Right atrium auricular region (tissue), 2 donors: ENCODE measurements around the gene IRAG1. TPM values are rescaled to one million over a fixed set of nuclear protein-coding genes. Genes with fewer than 3 reads are reported as not detected.

Experiments
- DNase-seq: peaks from one replicate; pipeline ENCODE4 v3.0.0-alpha.2; 2019; ENCODE audit warnings: low spot score
- H3K27ac ChIP-seq, 2 donors: fragments of 200-600 bp; sonication (generic); 1 replicate in 1 of 2; 2 replicates in 1 of 2; pipeline ENCODE4 v1.5.1; 2016 to 2019
- H3K27me3 ChIP-seq, 2 donors: fragments of 200-600 bp; sonication (generic); one replicate each; pipeline versions ENCODE4 v1.5.1 to v1.6.0; 2017 to 2019
- H3K36me3 ChIP-seq: fragments of 200-600 bp; sonication (generic); one replicate; pipeline ENCODE4 v1.5.1; 2016
- H3K4me1 ChIP-seq, 2 donors: fragments of 200-600 bp; sonication (generic); one replicate each; pipeline versions ENCODE4 v1.5.1 to v1.6.0; 2017 to 2019
- H3K4me3 ChIP-seq, 2 donors: fragments of 200-600 bp; sonication (generic); 1 replicate in 1 of 2; 2 replicates in 1 of 2; pipeline ENCODE4 v1.5.1; 2017 to 2019; ENCODE audit warnings: mild to moderate bottlenecking in 1 of 2, moderate library complexity in 1 of 2
- H3K9me3 ChIP-seq, 2 donors: fragments of 200-600 bp; sonication (generic); one replicate each; pipeline ENCODE4 v1.5.1; 2019
- CTCF ChIP-seq, 2 donors: fragments of 200-600 bp; sonication (generic); IDR thresholded peaks; one replicate each; pipeline ENCODE4 v1.5.1; 2019; ENCODE audit warnings: antibody characterized with exemption in 2 of 2
- total RNA-seq, 2 donors: library from RNA; depleted of rRNA; stranded (reverse); fragments of >200 nt; gene quantifications; one replicate each; pipeline ENCODE4 v1.1.0, GENCODE V29; 2016

IRAG1 gene
- total RNA-seq, 2 donors from 2014 or later = 4.6 to 10.9 TPM

DNA sequence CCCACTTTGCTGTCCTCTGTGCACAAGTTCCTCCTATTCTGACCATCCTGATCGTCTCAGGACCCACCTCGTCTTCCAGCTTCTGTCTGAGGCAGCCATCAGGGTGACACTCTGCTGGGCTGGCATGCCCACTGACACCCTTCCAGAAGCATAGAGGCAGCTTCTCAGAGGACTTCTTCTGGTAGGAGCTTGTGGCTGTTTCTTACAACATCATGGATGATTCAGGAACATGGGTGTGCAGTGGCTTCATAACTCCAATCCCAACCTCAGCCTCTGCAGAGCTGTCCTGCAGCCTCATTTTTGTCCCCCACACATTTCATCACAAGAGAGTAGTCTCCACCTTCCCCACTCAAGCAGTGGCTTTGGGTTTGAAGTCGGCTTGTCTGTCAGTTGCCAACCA, 36.6 kb upstream of the IRAG1 start:
- no peak for TF ChIP-seq CTCF (IDR thresholded peaks at IDR 0.05)
- no peak overlapping the region for H3K4me3 ChIP-seq
- DNase-seq = no peak
- peaks cover 0 to 1% of the 10 kb centered on the region in 2 donors for H3K4me1 ChIP-seq
- H3K36me3 ChIP-seq = no peaks in the 10 kb centered on the region
- no peaks in the 10 kb centered on the region for H3K27me3 ChIP-seq
- H3K27ac ChIP-seq = no peak overlapping the region
- no peaks in the 10 kb centered on the region for H3K9me3 ChIP-seq

DNA sequence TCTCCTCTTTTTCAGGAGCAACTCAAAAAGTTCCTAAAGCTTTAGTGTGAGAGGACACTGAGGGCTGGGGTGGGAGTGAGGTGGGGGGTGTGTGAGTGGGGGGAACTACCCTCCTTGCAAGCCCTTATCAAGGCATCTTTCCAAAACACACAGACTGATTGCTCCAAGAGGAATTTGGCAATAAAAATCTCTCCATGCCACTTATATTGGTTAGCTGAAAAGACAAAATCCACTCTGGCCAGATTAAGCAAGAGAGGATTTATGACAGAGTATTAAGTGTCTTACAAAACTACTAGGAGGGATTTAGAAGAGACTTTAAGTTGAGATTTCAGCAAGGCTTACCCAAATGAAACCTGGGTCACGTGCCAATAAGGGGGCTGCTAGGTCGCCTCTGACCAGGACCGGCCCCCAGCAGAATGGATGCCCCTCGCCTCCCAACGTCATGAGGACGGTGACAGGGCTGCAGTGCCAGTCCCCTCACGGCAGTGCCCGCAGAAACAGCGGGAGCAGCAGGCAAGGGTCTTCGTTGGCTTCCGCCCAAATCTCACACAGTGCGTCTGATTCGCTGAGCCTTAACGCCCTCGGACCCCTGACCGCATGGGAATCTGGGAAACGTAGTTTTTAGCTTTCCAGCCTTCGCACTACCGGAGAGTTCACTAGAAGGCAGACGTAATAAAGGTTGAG, 35.4 kb upstream of the IRAG1 start:
- Histone ChIP-seq H3K36me3 (no peaks in the 10 kb centered on the region), H3K4me1 (no peaks in the 10 kb centered on the region), H3K27ac (no peak overlapping the region), H3K9me3 (no peaks in the 10 kb centered on the region), H3K27me3 (no peaks in the 10 kb centered on the region), H3K4me3 (no peak overlapping the region)
- TF ChIP-seq CTCF (IDR thresholded peaks at IDR 0.05) = no peak
- no peak for DNase-seq

GRCh38 chr11:10728154-10728553, 34.6 kb upstream of the IRAG1 start:
- Histone ChIP-seq H3K4me3 (no peak overlapping the region), H3K27me3 (no peaks in the 10 kb centered on the region), H3K36me3 (no peaks in the 10 kb centered on the region), H3K9me3 (no peaks in the 10 kb centered on the region), H3K27ac (no peak overlapping the region), H3K4me1 (no peaks in the 10 kb centered on the region)
- DNase-seq = no peak
- TF ChIP-seq CTCF (IDR thresholded peaks at IDR 0.05) = no peak

DNA sequence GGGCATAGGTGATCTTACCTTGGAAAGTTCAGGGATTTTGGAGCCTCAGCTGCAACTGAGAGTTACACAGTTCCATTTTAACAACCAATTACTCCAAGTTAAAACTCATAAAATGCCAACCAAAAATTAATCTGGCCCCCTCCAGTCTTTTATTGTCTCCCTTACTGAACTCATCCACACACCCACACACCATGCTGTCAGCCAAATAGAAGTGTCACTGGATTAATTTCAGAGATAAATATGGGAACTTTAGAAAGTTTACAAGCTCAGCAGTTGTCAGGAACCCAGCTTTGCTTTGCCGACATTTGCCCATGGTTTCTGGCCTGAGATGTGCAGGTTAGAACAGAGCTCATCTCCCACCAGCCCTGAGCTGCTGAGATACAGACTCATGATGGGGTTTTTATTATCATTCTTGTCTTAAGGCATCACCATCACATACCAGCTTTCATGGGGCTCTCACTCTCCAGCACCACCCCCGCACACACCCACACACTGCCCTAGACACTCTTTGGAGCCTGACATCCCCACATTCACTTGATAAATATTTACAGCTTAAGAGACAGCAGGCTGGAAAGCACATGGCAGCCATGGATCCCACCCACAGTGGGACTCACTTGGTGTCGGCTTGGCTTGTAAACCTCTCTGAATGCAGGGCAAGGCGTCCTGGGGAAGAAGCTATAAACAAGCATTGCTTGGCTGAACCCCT, 33.7 kb upstream of the IRAG1 start:
- Histone ChIP-seq H3K27ac (peak overlapping the region; percentile 31 to 48), H3K9me3 (no peaks in the 10 kb centered on the region), H3K4me3 (no peak overlapping the region), H3K36me3 (no peaks in the 10 kb centered on the region), H3K27me3 (no peaks in the 10 kb centered on the region), H3K4me1 (no peaks in the 10 kb centered on the region)
- DNase-seq = no peak
- no peak for TF ChIP-seq CTCF (IDR thresholded peaks at IDR 0.05)

DNA sequence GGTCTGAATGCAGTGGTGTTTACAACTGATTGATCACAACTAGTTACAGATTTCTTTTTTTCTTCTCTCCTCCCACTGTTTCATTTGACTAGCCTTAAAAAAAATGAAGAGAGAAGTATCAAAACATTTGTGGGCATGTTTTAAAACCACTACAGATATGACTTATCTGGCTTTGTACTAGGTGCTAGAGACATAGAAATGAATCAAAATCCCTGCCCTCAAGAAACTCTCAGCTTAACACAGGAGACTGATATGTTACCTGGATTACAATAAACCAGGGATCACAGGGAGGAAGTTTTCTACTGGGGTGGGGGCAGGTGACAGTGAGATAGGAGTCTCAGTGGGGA, 32.3 kb upstream of the IRAG1 start:
- Histone ChIP-seq H3K27me3 (no peaks in the 10 kb centered on the region), H3K27ac (no peak overlapping the region), H3K4me1 (no peaks in the 10 kb centered on the region), H3K4me3 (no peak overlapping the region), H3K9me3 (no peaks in the 10 kb centered on the region), H3K36me3 (no peaks in the 10 kb centered on the region)
- no peak for TF ChIP-seq CTCF (IDR thresholded peaks at IDR 0.05)
- no peak for DNase-seq
